ENCODE results near the gene EFCAB6.

Gene EFCAB6

DNA sequence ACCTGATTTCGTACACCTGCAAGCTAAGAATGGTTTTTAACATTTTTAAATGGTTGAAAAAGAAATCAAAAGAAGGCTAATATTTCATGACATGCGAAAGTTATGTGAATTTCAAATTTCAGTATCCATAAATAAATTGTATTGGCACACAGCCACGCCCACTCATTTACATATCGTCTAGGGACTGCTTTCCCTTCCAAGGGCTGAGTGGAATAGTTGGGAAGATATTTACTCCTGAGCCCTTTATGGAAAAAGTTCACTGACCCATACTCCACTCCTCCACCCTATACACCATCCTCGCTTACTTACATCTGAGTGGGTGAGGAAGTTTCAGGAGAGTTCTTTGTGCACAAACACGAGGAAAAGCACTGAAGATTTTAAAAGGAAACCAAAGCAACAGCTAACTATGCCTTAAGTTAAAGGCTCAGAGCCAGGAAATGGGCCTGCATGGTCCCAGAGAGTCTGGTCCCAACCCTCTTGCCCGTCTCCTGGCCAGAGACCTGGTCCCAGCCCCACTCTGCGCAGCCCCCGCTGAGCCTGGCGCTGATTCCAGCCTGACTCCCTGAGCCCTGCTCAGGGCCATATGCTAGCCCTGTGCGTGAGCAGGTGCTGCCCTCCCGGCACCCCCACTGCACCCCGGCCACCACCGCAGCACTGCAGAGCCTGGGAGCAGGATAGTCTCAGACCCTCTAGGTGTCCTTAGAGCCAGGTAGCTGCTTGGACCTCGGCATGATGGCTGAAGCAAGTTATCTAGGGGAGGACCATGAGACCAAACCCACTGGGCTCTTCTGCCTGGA, 69.8 kb downstream of the EFCAB6 start:
- DNase-seq, result no peak

DNA sequence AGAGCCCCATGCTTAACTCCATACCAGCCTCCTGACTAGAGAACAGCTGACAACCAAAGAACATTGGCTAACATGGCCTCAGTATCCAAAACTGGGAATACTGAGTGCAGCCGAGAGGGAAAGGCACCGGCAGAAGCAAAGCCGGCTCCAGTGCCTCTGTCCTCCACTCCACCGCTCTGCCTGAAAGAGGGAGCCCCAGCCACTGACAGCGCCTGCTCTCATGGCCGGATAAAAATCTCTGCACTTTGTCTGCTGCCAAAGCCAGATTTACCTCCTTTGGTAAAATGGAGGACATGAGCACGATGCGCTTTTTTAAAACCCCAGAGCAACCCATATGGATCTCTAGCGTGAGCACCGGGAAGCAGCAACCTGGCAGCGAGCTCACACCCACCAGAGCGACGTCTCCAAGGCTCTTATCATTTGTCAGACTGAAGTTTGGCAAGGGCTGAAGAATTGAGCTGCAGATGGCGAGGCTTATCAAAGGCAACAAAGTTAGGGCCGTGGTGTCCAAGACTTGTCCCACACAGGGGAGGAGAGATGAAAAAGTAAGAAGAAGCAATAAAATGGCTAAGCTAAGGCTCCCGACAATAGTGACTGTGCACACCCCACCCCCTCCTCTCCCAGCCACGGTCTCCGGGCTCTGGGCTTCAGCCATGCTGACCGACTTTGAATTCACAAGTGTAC, 71.4 kb downstream of the EFCAB6 start:
- no peak for DNase-seq

DNA sequence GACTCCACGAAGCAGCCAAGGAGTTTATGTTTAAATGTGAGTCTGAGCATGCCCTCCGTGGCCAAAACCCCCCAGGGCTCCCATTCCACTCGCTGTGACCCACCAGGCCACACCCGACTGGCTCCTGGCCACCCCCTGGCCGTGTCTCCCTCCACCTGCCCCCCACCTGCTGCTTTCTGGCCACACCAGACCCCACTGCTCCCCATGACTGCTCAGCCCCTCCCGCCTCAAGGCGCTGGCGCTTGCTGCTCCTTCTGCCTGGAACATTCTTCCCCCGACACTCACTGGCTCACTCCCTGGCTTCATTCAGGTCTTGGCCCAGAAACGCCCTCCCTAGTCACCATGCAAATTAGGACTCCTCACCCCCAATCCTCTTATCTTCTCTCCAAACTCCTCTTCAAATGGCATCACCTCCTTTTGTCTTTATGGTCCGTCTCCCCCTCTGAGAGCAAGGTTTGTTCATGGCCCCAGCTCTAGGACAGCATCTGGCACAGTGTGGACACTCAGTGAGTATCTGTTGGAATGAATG, 72.2 kb downstream of the EFCAB6 start:
- DNase-seq, result no peak

DNA sequence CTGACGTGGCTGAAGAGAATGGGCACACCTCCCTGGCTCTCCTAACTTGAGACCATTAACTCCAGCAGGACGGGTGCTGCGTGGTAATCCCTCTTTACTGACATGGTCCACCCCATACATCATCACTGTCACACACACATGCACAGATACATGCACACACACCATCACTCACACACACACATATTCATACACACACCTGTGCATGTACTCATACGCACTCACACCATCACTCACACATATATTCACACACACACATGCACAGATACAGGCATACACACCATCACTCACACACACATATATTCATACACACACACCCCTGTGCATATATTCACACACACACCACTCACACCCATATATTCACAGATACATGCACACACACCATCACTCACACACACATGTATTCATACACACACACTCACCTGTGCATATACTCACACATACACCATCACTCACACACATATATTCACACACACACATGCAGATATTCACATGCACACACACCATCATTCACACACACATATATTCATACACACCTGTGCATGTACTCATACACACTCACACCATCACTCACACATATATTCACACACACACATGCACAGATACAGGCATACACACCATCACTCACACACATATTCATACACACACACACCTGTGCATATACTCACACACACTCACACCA, 74.8 kb downstream of the EFCAB6 start:
- no peak for DNase-seq

DNA sequence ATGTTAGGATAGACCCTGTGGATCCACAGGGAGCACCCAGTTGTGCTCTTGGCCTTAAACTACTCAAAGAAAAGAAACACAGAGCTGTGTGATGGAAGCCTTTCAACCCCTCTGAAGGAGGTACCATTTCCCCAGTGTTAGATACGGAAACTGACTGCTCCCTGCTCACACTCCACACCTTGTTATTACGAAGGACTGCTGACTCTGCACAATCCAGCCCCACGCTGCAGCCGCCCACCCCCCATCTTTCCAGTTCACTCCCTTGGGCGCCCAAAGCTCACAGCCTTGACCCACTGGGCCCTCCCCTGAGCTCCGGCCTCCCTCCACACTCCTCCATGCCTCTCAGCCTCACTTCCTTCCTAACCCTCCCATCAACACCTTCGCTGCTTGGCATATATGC, 75.5 kb downstream of the EFCAB6 start:
- DNase-seq, result no peak

DNA sequence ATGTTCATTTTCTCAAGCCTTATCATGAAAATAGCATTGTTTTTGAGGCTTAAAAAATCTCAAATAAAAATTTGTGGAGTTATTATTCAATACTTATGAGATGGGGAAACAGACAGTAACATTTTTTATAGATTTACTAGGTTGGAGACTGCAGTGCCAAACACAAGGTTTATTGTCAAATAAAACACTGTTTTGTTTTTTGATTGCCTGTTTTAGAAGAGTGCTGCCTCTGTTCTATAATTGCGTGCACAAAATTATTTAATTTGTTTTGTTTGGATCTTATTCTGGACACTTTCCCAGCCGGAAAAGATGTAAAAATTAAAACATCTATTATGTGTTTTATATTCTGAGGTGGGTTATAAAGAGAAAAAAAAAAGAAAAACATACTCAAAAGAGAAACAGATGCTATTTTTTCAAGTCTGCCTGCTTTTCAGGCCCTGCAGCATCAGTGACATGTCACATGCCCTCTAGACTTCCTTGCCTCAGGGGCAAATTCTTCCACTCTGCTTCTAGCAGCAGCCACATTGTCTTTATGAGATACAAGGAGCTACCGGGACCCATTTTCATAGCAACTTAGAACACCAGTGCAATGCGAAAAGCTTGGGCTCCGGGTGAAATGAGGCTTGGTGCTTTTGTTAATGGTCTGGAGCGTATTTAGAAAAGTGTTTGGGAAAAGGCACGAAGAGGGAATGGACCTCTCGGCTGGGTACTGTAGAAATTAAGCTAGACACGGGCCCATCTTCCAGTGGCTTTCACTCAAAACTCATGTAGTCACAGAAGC, 77.5 kb downstream of the EFCAB6 start:
- DNase-seq, result no peak

DNA sequence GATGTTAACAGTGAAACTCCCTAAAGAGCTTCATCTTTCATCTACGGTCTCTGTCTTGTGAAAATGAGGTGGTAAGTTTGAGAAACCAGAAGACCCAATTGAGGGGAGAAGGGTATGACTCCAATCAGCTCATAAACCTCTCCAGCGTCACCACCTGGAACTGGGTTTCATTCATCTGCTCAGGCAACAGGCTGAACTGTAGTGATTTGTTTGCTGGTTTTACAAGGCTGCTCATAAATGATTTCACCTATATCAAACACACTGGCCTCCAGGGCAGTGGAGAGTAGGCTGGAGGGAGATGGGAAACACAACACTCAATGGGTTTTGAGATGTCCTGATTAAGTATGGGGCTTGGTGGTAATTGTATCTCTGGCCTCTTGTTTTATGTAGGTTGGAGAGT, 79.0 kb downstream of the EFCAB6 start:
- DNase-seq, result no peak

DNA sequence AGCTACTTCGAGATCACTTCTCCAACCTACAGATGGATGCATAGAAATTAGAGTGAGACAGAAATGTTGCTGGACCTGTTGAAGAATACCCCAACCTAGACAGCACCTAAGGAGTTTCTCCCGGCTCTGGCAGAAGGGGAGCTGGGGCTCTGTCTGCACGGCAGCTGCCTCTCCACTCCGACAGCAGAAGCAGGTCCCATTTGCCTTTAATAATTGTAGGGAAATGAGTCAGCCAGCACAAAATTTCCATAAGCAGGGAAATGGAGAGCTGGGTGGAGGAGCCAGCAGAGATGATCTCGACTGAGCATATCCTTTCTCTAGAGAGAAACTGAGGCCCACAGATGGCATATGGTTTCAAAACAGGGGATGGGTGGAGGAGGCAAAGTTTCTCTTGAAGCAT, 80.1 kb downstream of the EFCAB6 start:
- no peak for DNase-seq

DNA sequence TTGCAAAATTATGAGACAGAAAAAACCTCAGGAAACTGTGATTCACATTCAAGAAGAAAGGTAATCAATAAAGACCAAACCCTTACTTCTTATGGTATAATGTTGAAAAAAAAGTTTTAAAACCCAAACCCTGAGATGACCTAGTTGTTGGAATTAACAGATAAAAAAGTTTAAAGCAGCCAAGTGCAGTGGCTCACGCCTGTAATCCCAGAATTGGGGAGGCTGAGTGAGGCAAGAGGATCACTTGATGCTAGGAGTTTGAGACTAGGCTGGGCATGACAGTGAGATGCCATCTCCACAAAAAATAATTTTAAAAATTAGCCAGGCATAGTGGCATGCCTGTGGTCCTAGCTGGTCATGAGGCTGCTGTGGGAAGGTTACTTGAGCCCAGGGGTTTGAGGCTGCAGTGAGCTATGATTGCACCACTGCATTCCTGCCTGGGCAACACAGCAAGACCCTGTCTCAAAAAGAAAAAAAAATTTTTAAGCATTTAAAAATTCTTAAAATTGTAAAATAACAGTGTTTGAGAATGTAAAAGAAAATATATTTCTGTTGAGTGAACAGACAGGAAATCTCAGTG, 85.1 kb downstream of the EFCAB6 start:
- no peak for DNase-seq

DNA sequence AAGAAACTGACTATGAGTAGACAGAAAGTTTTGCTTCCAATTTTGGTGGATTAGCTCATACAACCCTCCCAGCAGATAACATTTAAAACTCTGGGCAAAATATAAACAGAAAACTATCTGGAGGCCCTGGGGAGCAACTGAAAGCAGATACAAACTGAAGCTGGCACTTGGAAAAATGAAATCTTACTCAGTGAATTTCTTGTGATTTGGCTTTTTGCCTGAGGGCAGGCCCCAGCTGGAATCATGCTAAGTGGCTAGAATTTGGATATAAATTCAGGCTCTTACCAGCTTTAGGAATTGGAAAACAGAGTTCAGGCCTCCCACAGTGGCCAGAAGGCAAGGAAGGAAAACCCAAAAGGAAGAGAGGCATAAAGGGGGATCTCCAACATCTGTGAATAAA, 85.8 kb downstream of the EFCAB6 start:
- no peak for DNase-seq

DNA sequence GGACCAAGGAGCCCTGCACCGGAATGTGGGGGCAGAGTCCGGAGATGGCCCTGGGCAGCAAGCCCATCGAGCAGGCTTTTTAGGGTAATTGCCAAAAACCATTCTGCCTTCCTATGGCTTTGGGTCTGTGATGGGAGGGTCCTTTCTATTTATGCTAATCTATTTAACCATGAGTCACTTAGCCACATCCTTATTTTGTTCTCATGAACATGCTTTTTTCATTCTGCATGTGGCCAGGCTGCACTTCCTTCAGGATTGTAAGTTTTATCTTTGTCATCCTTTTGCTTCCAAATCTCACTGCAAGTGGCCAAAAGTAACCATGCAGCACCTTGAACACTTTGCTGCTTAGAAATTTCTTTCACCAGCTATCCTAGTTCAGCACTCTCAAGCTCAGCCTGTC, 88.3 kb downstream of the EFCAB6 start:
- DNase-seq, result no peak

DNA sequence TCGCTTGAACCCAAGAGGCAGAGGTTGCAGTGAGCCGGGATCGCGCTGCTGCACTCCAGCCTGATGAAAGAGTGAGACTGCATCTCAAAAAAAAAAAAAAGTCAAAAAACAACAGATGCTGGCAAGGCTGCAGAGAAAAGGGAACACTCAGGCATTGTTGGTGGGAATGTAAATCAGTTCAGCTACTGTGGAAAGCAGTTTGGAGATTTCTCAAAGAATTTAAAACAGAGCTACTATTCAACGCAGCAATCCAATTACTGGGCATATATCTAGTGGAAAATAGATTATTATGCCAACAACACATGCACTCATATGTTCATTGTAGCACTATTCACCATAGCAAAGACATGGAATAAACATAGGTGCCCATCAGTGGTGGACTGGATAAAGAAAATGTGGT, 89.7 kb downstream of the EFCAB6 start:
- no peak for DNase-seq

DNA sequence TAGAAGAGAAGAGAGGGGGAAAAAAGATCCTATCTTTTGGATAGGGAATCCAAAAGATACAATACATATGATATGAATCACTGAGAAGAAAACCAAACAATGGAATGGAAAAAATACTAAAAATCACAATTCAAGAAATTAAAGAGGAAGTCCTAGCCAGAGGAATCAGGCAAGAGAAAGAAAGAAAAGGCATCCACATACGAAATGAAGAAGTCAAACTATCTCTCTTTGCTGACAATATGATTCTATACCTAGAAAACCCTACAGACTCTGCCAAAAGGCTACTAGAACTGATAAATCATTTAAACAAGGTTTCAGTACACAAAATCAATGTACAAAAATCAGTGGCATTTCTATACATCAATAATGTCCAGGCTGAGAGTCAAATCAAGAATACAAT, 91.4 kb downstream of the EFCAB6 start:
- DNase-seq, result no peak

DNA sequence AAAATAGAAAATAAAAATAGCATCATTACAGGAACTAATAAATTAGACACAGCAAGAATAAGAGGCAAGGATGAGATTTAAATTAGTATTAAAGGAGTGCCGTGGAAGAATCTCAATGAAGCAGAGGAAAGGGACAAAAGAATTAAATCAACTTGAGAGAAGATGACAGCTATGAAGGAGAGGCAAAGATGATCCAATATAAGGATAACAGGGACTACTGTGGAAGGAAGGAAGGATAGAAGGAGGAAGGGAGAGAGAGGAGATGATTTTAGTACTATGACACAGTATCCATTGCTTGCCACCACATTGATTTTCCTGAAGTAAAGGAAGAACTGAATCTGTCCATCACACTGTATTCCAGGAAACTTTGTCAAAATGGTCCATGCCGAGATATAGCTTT, 98.0 kb downstream of the EFCAB6 start:
- no peak for DNase-seq

DNA sequence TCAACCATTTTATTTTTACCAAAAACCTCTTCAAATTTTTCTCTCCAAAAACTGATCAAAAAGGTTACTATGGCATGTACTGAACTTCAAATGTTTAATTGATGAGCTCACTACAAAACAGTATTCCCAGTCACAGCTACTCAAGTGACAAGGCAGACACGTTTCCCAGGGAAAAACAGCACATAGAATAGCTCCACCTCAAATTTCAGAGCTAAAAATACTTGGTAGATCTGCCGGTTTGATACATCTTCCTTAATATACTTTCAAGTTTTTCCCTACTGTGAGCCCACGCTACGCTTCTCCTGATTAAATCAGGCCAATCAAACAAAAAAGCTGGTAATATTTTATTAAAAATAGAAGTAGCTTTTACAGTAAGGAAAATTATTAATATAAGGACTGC, 100.4 kb downstream of the EFCAB6 start:
- DNase-seq, result no peak

DNA sequence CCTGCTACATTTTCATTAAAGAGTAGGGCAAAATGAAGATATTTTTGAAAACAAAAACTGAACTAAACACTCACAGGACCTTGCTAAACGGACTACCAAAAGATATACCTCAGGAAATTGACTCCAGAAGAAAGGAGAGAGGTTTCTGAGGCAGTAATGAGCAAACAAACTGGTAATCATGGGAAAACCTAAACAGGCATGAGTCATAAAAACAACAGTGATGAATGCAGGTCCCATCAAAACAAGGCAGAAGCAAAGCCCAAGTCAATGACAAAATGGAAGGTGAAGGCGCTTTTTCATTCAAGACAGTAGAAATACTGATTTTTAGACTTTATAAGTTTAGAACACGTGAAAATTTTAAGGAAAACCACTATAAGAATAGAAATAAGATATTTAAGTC, 104.5 kb downstream of the EFCAB6 start:
- no peak for DNase-seq

DNA sequence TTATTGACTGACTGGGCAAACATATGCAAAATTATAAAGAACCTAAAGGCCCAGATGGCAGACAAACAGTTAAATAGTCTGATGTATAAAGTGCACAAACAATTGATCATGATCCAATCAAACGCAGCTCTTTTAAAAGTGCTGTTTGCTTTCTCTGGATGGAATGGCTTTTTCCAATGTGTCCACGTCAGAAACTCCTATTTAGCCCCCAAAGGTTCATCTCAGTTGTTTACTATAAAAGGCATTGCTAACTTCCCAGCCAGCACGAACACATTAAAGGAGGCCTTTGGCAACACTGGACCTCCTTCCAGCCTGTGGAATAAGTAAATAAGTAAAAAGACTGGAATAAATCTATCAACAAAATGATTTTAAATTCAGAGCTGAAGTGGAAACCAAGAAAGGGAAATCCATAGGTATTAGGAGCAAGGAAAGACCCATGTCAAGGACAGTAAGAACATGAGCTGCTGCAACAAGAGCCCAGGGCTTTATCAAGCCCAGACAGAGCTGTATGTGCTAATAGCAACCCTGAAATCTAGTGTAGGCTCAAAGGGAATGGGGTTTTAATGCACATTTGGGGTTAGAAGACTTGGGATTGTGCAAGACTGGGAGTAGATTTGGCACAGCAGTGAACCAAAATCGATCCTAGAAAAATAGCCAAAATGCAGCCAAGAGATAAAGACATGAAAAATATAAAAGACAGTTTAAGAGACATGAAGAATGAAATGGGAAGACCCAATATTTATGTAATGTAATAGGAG, 105.4 kb downstream of the EFCAB6 start:
- DNase-seq, result no peak

DNA sequence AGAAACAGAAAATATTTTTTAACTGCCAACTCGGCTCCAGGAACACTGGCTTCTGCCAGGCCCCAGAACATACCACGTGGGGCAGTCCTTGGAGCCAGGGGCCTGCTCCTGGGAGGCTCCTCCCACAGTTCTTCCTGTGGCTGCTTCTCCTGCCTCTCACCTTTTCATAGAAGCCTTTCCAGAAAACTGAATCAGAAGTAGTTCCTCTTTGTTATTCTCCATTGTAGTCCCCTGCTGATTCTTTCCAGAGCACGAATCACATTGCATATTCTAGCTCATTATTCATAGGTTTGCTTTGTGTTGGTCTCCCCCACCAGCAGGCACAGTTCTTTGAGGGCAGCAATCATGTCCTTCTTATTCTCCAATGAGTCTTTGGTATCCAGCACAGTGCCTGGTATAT, 106.0 kb downstream of the EFCAB6 start:
- DNase-seq, result no peak

DNA sequence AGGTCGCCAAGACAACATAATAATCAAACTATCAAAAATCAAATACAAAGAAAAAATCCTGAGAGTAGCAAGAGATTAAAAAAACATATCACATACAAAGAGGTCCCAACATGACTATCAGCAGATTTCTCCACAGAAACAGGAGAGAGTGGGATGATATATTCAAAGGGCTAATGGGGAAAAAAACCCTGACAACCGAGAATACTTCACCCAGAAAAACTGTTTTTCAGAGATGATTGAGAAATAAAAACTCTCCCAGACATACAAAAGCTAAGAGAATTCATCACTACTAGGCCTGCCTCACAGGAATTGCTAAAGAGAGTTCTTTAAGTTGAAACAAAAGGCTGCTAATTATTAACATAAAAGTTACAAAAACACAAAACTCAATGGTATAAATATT, 108.1 kb downstream of the EFCAB6 start:
- no peak for DNase-seq

DNA sequence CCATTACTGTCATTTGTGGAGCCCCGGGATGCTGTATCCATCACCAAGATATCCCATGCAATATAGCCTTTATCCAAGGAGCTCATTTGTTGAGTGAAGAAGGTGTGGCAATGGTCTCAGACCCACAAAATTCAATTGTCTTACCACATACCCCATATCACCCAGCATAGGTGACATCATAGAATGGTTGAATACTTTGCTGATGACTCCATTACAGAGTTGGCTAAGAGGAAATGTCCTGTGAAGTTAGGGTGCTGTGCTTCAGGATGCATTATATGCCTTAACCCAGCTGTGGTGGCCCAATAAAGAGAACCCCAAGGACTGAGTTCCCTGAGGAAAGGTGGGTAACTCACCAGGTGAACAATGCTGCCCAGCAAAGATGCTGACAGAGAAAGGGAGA, 113.7 kb downstream of the EFCAB6 start:
- no peak for DNase-seq

DNA sequence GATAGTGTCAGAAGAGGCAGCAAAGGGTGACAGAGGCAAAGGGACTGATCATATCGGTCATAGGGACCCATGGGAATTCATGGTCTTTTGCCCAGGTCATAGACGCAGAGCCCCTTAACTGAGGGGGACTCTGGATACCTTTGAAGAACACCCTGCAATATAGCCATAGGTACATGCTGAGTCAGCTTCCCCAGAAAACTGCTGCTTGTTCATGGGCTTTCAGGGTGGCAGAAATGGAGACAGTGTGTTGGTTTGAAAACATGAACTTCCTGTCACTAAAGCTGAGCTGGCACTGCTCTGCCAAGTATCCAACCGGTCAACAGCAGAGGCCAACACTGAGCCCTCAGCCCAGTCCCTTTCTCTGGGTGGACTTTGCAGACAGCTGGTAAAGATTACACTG, 114.2 kb downstream of the EFCAB6 start:
- no peak for DNase-seq

DNA sequence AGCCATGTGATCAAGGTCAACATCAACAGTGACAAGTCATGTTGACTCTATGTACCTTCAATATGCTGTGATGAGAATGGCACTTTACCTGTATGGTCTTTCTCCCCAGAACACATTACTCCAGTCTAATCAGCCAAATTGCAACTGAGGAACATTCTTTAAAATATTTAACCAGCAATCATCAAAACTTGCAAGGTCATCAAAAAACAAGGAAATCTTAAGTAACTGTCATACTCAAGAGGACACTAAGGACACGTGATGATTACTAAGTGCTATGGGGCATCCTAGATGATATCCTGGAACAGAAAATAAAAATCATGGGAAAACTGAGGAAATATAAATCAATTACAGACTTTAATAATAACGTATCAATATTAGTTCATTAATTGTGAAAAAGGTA, 118.9 kb downstream of the EFCAB6 start:
- DNase-seq, result no peak
